Fibroblast of lung (primary cell): ENCODE results near the gene DDX51.

ENCODE experiments used
- EZH2 ChIP-seq: IDR thresholded peaks from 2 replicates; pipeline ENCODE4 v1.5.1; 2012; ENCODE audit warnings: low read length, control low read depth, mild to moderate bottlenecking; ENCODE audit errors: missing control alignments
- TF ChIP-seq, protein P1 (sequence below), 2 donors: IDR thresholded peaks in 1 of 2; conservative IDR thresholded peaks in 1 of 2; 1 replicate in 1 of 2; 2 replicates in 1 of 2; pipeline ENCODE4 v1.5.1; 2011 to 2012; ENCODE audit warnings: low read length in 2 of 2, control low read depth in 1 of 2, inconsistent platforms in 1 of 2, low read depth in 1 of 2, mild to moderate bottlenecking in 1 of 2

DNA sequence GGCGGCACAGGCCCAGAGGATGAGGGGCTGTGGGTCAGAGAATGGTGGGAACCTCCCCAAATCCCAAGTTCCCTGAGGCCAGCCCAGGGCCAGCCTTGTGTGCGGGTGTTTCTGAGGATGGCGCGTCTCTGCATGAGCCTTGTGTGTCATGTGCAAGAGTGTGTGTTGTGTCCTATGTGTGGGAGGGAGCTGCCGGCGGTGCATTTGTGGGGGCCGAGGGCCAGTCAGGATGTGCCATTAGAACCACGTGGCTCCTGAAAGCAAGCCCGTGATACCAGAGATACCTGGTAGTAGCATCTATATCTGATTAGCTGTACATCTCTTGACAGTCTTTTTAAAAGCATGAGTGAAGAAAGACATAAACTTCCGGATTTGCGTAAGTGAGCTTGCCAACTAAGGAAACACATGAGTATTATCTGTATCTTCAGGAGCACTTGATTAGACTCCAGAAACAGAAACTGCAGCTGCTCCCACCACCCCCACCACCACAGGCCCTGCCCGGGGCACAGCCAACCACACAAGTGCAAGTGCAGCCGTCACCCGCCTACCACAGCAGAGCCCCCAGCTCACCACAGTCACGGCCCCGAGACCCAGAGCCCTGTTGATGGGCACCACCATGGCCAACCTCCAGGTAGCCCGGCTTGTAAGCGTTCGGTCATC is 19.2 kb downstream of the DDX51 start:
- TF ChIP-seq, protein P1, sequence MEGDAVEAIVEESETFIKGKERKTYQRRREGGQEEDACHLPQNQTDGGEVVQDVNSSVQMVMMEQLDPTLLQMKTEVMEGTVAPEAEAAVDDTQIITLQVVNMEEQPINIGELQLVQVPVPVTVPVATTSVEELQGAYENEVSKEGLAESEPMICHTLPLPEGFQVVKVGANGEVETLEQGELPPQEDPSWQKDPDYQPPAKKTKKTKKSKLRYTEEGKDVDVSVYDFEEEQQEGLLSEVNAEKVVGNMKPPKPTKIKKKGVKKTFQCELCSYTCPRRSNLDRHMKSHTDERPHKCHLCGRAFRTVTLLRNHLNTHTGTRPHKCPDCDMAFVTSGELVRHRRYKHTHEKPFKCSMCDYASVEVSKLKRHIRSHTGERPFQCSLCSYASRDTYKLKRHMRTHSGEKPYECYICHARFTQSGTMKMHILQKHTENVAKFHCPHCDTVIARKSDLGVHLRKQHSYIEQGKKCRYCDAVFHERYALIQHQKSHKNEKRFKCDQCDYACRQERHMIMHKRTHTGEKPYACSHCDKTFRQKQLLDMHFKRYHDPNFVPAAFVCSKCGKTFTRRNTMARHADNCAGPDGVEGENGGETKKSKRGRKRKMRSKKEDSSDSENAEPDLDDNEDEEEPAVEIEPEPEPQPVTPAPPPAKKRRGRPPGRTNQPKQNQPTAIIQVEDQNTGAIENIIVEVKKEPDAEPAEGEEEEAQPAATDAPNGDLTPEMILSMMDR (conservative IDR thresholded peaks at IDR 0.05 in 1 of 2, IDR thresholded peaks at IDR 0.05 in 1 of 2; ENCODE audit: low read depth in 1 of 2, low read length in 2 of 2) = no peak
- no peak for TF ChIP-seq EZH2
